H54 (cell line): Measurements from ENCODE around the gene EFCC1.
"Not testable (repeated sequence)": the region's sequence is repeated elsewhere in the genome, so short reads cannot be mapped to it uniquely, and the experiment has no call there.

Source experiments
- DNase-seq: peaks from one replicate; pipeline ENCODE4 v3.0.0; 2011; ENCODE audit warnings: low spot score, mixed read lengths; ENCODE audit not compliant: insufficient read length
- FAIRE-seq: peaks from 3 replicates; lab custom pipeline; 2011; peaks lifted over from hg19 to GRCh38; lab: Jason Lieb, UNC
- POLR2A ChIP-seq: IDR thresholded peaks from 2 replicates; pipeline ENCODE4 v1.6.1; 2011; ENCODE audit warnings: low read depth, mild to moderate bottlenecking, low read length

EFCC1 gene

DNA sequence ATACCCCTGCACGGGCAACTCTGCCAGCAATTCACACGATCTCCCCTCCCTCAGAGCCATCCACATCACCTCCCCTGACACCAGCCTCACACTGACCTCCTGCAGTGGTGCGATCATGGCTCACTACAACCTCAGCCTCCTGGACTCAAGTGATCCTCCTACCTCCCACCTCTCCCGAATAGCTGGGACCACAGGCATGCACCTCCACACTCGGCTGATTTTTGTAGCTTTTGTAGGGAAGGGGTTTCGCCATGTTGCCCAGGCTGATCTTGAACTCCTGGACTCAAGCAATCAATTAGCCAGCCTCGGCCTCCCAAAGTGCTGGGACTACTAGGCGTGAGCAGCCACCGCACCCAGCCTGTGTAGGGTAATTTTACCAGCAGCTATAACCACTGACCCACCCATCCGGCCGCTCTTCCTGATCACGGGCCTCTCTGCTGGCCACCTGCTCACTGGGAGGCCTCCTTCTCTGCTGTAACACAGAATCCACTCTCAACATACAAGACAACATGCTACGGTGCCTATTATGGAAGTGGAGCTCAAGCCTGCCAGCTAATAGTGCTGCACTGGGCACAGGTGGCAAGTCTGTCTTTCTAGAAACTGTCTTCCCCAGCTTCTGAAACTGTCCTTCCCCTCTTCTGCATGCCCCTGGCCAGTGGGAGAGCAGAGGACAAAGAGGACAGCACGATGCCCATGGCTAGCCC lies 64.1 kb downstream of the EFCC1 start:
- no peak for TF ChIP-seq POLR2A
- FAIRE-seq (no peak), DNase-seq (no peak)

DNA sequence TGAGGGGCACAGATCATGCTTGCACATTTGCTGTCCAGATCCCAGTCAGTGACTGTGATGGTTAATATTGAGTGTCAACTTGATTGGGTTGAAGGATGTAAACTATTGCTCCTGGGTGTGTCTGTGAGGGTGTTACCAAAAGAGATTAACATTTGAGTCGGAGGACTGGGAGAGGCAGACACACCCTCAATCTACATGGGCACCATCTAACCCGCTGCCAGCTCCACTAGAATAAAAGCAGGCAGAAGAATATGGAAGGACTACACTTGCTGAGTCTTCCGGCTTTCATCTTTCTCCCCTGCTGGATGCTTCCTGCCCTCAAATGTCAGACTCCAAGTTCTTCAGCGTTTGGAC lies 64.6 kb downstream of the EFCC1 start:
- no peak for TF ChIP-seq POLR2A
- no peak for DNase-seq
- FAIRE-seq: no peak

DNA sequence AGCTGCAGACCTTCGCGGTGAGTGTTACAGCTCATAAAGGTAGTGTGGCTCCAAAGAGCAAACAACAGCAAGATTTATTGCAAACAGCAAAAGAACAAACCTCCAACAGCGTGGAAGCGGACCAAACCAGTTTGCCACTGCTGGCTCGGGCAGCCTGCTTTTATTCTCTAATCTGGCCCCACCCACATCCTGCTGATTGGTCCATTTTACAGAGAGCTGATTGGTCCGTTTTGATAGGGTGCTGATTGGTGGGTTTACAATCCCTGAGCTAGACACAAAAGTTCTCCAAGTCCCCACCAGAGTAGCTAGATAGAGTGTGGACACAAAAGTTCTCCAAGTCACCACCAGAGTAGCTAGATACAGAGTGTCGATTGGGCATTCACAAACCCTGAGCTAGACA lies 66.6 kb downstream of the EFCC1 start:
- FAIRE-seq, DNase-seq: not testable (repeated sequence)

DNA sequence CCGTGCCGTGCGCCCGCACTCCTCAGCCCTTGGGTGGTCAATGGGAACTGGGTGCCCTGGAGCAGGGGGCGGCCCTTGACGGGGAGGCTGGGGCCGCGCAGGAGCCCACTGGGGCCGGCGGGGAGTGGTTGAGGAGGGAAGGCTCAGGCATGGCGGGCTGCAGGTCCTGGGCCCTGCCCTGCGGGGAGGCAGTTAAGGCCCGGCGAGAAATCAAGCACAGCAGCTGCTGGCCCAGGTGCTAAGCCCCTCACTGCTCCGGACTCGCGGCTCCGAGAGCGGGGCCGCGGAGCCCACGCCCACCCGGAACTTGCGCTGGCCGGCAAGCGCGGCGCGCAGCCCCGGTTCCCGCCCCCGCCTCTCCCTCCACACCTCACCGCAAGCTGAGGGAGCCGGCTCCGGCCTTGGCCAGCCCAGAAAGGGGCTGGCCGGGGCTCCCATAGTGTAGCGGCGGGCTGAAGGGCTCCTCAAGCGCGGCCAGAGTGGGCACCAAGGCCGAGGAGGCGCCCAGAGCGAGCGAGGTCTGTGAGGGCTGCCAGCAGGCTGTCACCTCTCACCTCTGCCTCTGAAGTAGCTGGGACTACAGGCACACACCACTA lies 67.3 kb downstream of the EFCC1 start:
- DNase-seq (no peak), FAIRE-seq (no peak)
- TF ChIP-seq POLR2A: no peak

DNA sequence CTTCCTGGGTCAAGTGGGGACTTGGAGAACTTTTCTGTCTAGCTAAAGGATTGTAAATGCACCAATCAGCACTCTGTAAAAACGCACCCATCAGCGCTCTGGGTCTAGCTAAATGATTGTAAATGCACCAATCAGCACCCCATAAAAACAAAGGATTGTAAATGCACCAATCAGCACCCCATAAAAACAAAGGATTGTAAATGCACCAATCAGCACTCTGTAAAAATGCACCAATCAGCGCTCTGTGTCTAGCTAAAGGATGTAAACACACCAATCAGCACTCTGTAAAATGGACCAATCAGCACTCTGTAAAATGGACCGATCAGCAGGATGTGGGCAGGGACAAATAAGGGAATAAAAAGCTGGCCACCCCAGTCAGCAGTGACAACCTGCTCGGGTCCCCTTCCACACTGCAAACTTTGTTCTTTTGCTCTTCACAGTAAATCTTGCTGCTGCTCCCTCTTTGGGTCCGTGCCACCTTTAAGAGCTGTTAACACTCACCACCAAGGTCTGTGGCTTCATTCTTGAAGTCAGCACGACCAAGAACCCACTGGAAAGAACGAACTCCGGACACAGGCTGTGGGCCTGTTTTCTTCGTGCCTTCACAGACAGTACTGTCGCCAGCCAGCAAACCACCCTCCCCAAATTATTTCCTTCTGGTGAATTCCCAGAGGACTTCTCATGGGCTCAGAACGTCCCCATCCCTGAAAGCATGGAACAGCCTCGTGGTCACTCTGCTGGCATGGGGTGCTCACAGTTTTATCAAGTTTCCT lies 68.4 kb downstream of the EFCC1 start:
- FAIRE-seq, DNase-seq: not testable (repeated sequence)

DNA sequence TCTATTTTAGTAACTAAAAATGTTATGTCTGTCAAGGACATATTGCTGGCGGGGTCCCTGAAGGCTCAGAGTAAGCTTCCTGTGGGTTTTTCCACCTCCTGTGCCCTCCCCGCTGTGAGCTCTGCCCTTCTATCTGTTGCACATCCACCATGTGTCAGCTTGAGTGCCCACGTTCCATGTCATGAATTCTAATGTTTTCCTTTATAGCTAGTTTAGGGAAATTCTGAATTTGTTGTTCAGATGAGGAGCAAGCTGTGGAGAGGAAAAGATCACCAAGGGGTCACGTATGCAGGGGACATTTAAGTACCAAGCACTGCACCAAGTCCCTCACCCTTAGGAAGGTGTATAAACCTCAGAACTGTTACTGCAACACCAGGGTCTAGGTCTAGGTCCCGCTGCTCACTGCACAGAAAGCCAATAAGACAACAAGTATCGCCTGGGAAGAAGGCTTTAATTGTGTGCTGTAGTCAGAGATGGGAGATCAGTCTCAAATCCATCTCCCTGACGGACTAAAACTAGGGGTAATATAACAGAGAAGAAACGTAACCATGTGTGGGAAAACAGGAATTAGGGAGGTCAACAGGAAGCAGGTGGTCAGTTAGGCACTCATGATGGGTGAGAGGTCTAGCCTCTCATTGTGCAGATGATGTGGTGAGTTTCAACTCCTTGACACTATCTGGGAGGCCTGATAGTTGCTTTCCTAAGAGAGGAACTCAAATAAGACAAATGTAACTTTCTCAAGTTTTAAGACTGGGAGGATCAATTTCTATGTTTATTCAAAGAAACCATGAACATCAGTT lies 69.2 kb downstream of the EFCC1 start:
- FAIRE-seq: no peak

DNA sequence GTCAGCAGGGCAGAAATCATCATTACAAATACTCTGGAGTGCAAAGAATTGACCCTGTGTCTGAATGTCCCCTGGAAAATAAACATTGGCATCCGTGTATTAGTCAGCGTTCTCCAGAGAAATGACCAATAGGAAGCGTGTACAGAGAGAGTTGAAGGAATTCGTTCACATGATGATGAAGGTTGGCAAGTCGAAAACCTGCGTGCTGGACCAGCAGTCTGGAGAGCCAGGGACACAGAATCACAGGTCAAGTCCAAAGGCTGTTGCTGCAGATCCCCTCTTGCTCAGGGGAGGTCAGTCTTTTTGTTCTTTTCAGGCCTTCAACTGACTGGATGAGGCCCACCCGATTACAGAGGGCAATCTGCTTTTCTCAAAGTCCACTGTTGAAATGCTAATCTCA lies 76.1 kb downstream of the EFCC1 start:
- peak; percentile 43 for DNase-seq
- TF ChIP-seq POLR2A: no peak
- FAIRE-seq: no peak

More for the DNA sequence above, 69.2 kb downstream of the EFCC1 start:
- TF ChIP-seq POLR2A: no peak
- no peak for DNase-seq

DNA sequence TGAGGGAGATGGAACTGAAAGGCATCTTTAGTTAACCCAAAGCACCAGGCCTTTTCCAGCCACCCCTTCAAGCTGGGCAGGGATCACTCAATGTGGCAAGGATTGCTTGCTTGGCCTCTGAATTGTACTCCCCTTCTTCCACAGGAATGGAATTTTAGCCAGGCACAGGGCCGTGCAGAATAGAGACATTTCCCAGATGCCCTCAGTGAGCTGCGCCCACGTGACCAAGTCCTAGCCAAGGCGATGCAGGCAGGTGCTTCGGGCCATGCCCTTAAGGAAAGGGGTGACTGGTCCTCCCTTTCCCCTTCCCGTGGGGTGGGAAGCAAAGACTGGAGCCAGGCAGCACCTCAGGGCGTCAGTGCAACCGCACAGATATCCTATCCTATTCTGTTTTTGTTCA lies 77.4 kb downstream of the EFCC1 start:
- no peak for TF ChIP-seq POLR2A
- FAIRE-seq: no peak
- DNase-seq: no peak

DNA sequence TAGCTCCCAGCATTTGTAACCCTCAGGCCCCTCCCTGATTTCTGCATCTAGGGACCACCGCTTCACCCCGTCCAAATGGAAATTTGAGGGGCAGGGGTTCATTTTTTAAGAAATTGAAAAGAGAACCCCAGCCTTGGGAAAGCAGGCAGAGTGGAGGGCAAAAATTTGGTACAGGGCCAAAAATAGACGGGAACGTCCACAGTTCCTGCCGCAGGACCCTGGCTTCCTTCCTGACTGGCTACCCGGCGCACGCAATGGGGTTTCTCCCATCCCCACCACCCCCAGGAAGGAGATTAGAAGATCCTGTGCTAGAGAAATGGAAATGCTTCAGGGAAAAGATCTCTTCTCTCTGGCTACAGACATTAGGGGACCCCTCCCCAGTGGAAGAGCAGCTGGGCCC lies 80.4 kb downstream of the EFCC1 start:
- TF ChIP-seq POLR2A: no peak
- FAIRE-seq (no peak), DNase-seq (no peak)

DNA sequence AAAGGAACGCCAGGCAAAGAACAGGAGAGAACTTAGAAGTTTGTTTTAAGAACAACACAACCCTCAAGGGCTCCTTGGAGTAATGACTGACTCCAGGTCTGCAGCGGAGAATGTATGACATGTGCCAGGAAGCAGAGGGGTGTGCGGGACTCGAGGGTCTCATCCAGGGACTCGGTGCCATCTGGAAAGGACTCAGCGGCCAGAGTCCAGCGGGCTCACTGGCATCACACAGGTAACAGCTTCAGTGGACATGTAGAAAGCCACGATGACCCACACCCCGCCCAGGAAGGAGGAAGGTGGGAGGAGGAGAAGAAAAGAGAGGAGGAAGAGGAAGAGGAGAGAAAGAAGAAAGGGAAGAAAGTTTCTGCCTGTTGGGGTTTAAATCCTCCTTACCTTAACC lies 80.9 kb downstream of the EFCC1 start:
- FAIRE-seq (no peak), DNase-seq (no peak)
- no peak for TF ChIP-seq POLR2A

DNA sequence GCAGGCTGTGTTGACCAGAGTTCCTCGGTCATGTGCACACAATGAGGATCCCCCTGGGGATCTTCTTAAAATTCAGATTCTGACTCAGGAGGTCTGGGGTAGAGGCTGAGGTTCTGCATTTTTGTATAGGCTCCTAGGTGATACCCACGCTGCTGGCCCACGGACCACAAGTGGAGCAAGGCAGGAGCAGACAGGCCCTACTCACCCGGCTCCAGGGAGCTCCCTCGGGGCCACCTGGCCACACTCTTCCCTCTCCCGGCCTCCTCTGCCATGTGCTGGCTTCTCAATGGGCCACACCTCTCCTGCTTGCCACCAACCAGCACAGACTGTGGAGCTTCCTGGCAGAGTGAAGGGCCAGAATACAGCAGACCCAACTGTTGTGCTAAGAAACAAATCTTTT lies 83.4 kb downstream of the EFCC1 start:
- no peak for TF ChIP-seq POLR2A
- DNase-seq (no peak), FAIRE-seq (no peak)

DNA sequence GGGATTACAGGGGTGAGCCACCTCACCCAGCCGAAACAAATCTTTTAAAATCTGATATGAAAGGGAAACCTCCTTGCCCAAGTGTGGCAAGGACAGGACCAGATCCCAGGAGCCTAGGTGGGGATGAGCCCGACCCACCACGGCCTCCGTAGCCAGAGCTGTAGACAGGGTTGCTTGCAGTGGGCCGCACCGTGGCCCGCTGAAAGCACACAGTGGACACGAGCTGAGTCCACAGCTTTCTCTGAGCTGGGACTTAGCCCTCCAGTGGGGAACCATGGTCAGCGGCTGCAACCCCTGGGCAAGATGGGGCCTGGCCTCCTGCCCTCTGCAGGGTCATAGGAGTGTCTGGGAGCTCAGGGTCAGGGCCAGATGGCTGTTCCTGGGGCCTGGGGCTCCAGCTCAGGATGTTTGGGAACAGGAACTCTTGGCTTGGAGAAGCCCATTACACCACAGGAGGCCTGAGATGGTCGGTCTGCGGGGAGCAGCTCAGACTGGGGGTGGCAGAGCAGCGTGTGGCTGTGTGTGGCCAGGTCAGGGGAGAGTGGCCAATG lies 84.1 kb downstream of the EFCC1 start:
- DNase-seq (no peak), FAIRE-seq (no peak)
- TF ChIP-seq POLR2A: no peak

DNA sequence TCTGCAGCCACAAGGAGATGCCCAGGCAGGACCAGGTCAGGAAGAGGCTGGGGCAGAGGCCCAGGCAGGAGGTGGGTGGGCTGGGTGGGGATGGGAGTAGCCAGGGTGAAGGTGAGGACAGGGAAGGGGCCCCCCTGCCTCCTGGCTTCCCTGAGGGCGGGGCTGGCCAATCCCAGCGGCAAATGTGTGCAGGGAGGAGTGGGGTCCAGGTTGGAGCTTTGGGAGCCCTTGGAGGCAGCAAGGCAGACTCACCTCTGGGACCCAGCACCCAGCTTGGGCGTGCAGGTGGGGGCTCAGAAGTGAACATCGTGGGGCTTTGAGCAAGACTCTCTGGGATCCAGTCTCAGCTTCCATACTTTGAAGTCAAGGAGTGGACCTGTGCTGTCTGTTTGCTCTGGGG lies 84.7 kb downstream of the EFCC1 start:
- DNase-seq (no peak), FAIRE-seq (no peak)
- no peak for TF ChIP-seq POLR2A

DNA sequence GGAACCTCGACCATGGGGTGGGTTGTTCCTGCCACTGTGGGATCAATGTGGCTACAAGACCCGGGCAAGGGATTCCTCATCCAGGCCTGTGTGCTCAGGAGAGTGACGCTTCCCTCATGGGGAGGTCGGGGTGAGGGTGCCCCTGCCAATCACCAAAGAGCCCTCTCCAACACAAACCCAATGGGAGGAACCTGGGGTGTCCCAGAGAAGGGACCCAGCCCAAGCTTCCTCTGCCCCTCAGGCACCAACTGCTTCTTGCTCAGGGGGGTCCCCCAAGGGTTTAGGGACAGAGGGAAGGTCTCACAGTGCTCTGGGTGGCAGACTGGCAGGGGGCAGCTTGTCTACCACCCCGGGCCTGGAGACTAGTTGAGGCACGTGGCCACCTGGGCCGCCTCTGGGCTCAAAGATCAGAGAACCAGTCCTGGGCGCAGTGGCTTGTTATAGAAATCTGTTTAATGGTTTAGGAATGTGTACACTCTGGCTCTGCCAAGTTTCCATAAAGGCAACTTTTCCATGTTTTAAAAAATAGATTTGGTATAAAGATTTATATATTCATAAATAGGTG lies 86.1 kb downstream of the EFCC1 start:
- no peak for TF ChIP-seq POLR2A
- FAIRE-seq (no peak), DNase-seq (no peak)

DNA sequence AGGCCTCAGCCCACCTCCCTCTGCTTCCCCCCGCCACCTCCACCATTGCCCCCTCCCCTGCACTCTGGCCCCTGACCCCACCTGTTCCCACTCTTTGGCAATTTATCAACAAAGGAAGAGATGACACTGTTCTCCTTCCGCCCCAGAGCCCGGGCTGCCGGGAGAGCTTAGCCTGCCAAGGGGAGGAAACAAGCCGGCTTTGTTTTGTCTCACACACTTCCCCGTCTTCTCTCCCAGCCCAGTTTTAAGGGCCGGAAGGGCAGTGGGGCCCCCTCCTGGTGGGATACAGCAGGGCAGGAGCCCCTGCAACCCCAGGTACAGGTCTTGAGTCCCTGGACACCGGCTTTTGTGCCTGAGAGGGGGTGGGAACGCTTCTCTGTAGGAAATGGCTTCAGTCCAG lies 86.8 kb downstream of the EFCC1 start:
- FAIRE-seq: not testable (repeated sequence)

DNA sequence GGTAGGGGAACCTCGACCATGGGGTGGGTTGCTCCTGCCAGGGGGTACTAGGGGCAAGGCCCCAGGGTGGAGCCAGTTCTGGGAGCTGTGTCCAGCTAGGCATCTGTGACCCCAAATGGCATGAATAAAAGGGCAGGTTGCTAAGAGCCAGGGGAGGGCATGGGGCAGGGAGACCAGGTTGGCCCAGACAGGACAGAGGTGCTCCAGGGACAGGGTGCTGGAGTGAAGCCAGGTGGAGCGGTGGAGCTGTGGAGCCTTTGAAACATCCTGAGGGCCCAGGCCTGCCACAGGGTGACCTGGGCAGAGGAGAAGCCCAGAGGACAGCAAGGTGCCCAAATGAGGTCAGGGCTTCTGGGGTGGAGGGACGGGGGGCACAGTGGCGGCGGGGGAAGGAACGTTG lies 87.2 kb downstream of the EFCC1 start:
- DNase-seq, FAIRE-seq: not testable (repeated sequence)

More for the DNA sequence above, 86.8 kb downstream of the EFCC1 start:
- not testable (repeated sequence) for DNase-seq
